Mucosa of gallbladder (tissue), 1 donor: Measurements from ENCODE around the gene CAMK4. TPM values are rescaled to one million over a fixed set of nuclear protein-coding genes. Genes with fewer than 3 reads are reported as not detected.

ENCODE experiments used
- DNase-seq: peaks from one replicate; pipeline ENCODE4 v3.0.0-alpha.2; 2020; ENCODE audit warnings: low spot score
- total RNA-seq: library from RNA; stranded (reverse); gene quantifications from one replicate; pipeline ENCODE4 v1.2.1, GENCODE V29; 2021
- donor health status: DM: no; HTN: no; CAD: no.

CAMK4 gene
- 5.0 TPM for total RNA-seq

GRCh38 chr5:111223787-111224560, at the start of gene CAMK4:
TSS of gene CAMK4 (plus strand) at chr5:111224384. CDS start at chr5:111224484, 100 bp downstream.
- peak; percentile 47 for DNase-seq

GRCh38 chr5:111183064-111183463, 41.1 kb upstream of the CAMK4 start:
- no peak for DNase-seq

GRCh38 chr5:111187079-111187478, 37.1 kb upstream of the CAMK4 start:
- DNase-seq: no peak

- DNase-seq: no peak
Measured at GRCh38 chr5:111194053-111194452, 30.1 kb upstream of the CAMK4 start.

- no peak for DNase-seq
Measured at GRCh38 chr5:111194925-111195324, 29.3 kb upstream of the CAMK4 start.

GRCh38 chr5:111197523-111197922, 26.7 kb upstream of the CAMK4 start:
- DNase-seq: peak; percentile 11

GRCh38 chr5:111198281-111198966, 25.8 kb upstream of the CAMK4 start:
- no peak for DNase-seq

- no peak for DNase-seq
Measured at GRCh38 chr5:111200828-111201227, 23.4 kb upstream of the CAMK4 start.

GRCh38 chr5:111201705-111202104, 22.5 kb upstream of the CAMK4 start:
- DNase-seq: no peak

GRCh38 chr5:111211341-111211740, 12.8 kb upstream of the CAMK4 start:
- no peak for DNase-seq

GRCh38 chr5:111214052-111214742, 10.0 kb upstream of the CAMK4 start:
- DNase-seq: no peak

- no peak for DNase-seq
Measured at GRCh38 chr5:111215971-111216370, 8.2 kb upstream of the CAMK4 start.

- no peak for DNase-seq
Measured at GRCh38 chr5:111221139-111221538, 3.0 kb upstream of the CAMK4 start.

- DNase-seq: no peak
Measured at GRCh38 chr5:111223101-111223786, 940 bp upstream of the CAMK4 start.

GRCh38 chr5:111224561-111225345, 569 bp downstream of the CAMK4 start:
- DNase-seq: no peak

GRCh38 chr5:111225926-111226325, 1.7 kb downstream of the CAMK4 start:
- no peak for DNase-seq

- DNase-seq: no peak
Measured at GRCh38 chr5:111226556-111226955, 2.4 kb downstream of the CAMK4 start.

GRCh38 chr5:111227226-111227782, 3.1 kb downstream of the CAMK4 start:
- DNase-seq: no peak

GRCh38 chr5:111227801-111228200, 3.6 kb downstream of the CAMK4 start:
- no peak for DNase-seq

- no peak for DNase-seq
Measured at GRCh38 chr5:111228520-111229220, 4.5 kb downstream of the CAMK4 start.
